Measurements from ENCODE around the gene VPS37B.
"Not testable (repeated sequence)": the region's sequence is repeated elsewhere in the genome, so short reads cannot be mapped to it uniquely, and the experiment has no call there.

VPS37B gene

DNA sequence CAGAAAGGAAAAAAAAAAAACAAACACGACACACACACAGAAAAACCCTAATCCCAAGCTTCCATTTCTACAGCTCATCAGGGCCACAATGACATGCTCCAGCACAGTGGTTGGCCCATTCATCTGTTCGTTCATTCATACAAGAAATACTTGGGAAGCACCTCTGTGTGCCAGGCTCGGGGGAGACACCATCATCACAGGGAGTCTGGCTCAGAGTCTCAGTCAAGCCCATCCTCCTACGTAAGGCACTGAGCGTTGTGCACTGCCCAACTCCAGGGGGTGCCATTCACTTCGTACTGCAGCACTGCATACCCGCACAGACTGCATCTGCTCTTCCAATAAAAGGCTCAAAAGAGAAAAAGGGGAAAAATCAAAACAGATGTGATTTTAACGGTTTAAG, 15.3 kb downstream of the VPS37B start:
- peak; percentile 73 for DNase-seq

DNA sequence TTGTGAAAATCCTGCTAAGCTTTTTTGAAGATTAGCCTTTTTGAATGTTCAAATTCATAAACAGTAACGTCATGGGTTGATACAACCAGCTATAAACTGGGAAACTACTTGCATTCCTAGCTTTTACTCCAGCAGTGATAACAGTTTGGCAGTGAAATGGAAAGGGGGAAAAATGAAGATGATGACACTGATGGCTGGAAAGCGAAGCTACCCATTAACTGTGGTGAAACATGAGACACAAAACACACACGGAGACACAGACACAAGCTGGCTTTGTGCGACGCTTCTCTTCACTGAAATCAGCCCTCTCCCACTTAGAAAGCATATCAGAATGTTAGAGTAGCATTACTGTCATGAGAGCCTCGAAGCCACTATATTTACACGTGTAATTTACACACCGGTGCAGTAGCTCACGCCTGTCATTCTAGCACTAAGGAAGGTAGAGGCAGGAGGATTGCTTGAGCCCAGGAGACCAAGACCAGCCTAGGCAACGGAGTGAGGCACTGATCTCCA, 15.7 kb downstream of the VPS37B start:
- peak; percentile 57 for DNase-seq

GRCh38 chr12:122878780-122879612, 16.9 kb downstream of the VPS37B start:
- DNase-seq: no peak

- DNase-seq: no peak
These were observed 19.2 kb downstream of the VPS37B start for GRCh38 chr12:122876731-122877130.

DNA sequence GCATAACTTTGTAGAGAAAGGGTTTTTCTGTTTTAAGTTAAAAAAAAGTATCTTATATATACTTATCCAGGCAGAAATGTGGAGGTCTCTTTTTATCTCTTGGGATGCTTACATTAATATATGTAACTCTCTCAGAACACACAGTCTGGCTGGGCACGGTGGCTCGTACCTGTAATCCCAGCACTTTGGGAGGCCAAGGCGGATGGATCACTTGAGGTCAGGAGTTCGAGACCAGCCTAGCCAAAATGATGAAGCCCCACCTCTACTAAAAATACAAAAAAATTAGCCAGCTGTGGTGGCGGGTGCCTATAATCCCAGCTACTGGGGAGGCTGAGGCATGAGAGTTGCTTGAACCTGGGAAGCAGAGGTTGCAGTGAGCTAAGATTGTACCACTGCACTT, 19.6 kb downstream of the VPS37B start:
- DNase-seq: not testable (repeated sequence)

DNA sequence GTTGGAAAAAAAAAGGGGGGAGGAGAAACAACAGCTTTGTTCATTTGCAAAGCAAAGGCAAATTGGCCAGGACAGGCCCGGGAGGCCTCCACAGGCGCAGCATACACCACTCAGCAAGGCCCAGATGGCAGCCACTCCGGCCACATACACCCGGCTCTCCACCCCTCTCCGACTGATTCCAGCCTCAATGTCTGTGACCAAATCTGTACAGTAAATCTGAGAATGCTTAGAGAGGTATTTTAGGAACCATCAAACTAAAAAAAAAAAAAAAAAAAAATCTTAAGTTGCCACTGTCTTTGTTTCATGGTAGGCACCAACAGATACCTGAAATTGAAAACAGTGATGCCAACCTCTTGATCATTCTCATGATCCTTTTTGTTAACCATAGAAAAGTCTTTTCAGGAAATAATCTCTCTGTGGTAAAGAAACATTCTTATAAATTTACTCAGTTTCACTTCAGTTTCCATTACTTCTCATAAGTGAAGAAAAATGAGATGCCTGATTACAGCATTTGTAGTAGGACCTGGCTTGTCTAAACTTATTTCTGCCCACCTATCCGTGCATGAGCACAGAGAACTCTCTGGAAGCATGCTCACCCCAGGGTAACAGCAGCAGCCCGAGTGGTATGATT, 20.2 kb downstream of the VPS37B start:
- no peak for DNase-seq

GRCh38 chr12:122874081-122874480, 21.8 kb downstream of the VPS37B start:
- no peak for DNase-seq

DNA sequence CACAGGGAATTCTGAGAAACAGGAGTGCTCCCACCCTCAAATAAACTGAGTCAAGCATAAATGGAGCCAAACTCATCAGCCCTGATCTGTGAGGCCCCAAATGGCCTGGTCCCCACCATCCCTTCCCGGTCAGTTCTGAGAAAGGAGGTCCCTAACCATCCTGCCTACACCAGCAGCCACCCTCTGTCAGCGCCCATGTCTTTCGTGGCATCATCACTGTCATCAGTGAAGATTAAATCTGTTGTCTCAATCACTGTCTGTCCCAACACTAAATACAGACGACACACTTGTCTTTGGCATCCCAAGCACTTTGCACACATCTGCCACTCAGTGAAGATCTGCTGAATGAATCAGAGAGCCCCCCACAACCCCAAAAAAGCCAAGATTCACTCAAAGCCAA, 22.4 kb downstream of the VPS37B start:
- DNase-seq: no peak

GRCh38 chr12:122872815-122873361, 23.0 kb downstream of the VPS37B start:
- no peak for DNase-seq

GRCh38 chr12:122871851-122872780, 23.8 kb downstream of the VPS37B start:
- DNase-seq: peak; percentile 92

- peak; percentile 77 for DNase-seq
These were observed 24.9 kb downstream of the VPS37B start for GRCh38 chr12:122870867-122871664.

GRCh38 chr12:122870163-122870842, 25.6 kb downstream of the VPS37B start:
- DNase-seq: no peak

GRCh38 chr12:122869207-122869973, 26.5 kb downstream of the VPS37B start:
- no peak for DNase-seq

GRCh38 chr12:122868471-122869177, 27.3 kb downstream of the VPS37B start:
- DNase-seq: no peak

DNA sequence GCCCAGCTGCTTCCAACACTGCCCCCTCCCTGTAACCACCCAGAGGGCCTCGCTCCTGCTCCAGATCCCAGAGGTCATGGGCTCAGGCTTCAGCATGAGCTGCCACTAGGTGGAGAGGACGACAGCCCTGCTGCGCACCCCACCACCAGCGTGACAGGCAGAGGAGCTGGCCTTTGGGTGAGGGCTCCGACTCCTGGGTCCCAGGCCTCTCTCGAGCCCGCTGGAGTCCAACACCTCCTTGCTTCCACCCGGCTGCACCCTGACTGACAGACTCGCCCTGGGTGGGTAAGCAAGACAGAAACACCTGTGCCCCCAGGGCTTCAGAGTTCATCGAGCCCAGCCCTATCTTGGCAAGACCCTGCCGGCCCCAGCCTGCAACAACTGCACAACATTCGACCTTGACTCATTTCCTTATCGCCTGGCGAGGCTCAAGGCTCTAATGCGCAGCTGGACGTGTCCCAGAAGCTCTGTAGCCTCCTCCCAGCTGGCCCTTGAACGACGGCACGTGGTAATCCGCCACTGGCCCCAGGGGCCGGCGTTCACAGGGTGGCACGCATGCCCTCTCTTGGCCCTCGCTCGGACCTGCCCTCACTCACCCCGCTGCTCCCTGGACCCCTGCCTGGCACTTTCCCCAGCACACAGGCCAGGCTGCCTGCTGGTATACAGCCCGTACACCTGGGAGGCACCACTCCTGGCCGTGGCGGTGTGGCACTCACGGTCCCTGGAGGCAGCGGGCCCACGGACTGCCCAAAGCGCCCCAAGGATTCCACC, 28.0 kb downstream of the VPS37B start:
- DNase-seq: no peak

DNA sequence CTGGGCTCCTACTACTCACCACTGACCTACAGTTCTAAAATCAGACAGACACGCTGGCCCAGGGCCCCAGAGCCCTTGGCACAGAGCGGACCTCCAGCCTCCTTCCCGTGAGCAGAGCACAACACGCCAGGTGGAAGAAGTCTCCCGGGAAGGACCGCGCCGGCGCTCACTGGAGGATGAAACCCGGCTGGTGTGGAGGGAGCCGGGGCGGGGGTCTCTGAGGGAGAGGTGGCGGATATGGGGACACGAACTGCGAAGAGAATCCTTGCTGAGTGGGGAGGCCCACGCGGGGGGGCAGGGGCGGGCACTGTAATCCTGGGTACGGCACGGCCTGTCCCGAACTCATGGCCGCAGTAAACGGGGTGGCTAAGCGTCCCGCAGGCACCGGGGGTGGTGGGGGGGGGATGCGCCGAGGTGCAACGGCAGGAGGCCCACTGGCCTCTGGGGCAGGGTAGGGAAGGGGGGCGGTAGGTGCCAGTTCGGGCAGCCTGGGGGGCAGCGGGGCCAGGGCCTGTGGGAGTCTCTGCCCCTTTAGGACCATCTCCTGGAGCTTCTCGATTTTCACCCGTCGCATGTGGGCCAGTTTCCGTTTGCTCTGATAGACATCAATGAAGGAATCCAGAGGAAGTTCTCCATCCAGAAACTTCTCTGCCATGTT, 28.8 kb downstream of the VPS37B start:
- no peak for DNase-seq

DNA sequence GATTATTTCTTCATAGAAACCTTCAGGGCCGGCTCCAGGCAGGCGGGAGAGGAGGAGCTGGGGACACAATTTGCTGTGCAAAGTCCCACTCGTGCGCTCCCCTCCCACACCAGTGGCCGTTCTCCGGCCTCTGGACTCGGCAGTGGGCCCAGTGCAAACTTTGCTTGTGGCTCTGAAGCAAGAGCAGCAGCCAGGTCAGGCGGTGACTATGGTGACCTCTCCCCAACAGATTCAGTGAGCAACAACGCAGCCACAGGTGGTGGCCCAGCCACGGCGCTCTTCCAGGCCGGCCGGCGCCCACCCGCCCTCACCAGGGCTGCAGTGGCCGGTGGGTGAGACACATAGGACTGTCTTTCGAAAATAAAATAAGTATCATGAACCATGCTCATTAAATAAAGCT, 29.5 kb downstream of the VPS37B start:
- DNase-seq: no peak

All from fibroblast of skin of scalp (primary cell).